ENCODE results near the gene OSR1.

DNA sequence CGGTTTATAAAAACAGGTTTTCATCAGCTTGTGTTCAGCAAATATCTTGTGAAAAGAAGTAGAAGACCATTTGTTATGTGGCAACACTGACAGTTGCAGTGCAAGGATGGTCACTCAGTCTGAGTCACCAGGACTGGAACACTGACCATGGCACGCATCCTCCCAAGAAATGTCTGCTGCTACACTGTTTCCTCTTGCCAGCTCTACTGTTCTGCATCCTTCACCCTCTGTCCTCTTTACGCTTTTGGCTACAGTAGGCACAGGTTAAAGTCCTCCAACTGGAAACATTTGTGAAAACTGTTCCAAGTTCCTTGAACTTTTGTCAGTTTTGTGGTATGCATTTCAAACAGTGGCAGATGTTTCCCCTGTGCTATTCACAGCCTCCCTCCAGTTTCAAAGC is 39.4 kb downstream of the OSR1 start:
- TF ChIP-seq, protein P1, sequence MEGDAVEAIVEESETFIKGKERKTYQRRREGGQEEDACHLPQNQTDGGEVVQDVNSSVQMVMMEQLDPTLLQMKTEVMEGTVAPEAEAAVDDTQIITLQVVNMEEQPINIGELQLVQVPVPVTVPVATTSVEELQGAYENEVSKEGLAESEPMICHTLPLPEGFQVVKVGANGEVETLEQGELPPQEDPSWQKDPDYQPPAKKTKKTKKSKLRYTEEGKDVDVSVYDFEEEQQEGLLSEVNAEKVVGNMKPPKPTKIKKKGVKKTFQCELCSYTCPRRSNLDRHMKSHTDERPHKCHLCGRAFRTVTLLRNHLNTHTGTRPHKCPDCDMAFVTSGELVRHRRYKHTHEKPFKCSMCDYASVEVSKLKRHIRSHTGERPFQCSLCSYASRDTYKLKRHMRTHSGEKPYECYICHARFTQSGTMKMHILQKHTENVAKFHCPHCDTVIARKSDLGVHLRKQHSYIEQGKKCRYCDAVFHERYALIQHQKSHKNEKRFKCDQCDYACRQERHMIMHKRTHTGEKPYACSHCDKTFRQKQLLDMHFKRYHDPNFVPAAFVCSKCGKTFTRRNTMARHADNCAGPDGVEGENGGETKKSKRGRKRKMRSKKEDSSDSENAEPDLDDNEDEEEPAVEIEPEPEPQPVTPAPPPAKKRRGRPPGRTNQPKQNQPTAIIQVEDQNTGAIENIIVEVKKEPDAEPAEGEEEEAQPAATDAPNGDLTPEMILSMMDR (IDR thresholded peaks at IDR 0.05 in 2 of 3, conservative IDR thresholded peaks at IDR 0.05 in 1 of 3; ENCODE audit: control insufficient read depth in 2 of 3, extremely low read depth in 1 of 3, insufficient read depth in 1 of 3, low read depth in 3 of 3, low read length in 3 of 3): no peak
- TF ChIP-seq FOXM1 (IDR thresholded peaks at IDR 0.05; ENCODE audit: low read depth, low read length) (no peak), EP300 (IDR thresholded peaks at IDR 0.05; ENCODE audit: borderline replicate concordance in 1 of 2, control insufficient read depth in 1 of 2, low read depth in 2 of 2, low read length in 2 of 2) (no peak), RAD21 (IDR thresholded peaks at IDR 0.05; ENCODE audit: insufficient read depth, low read depth, low read length) (no peak), SREBF2 (IDR thresholded peaks at IDR 0.05; ENCODE audit: low read length) (no peak), JUNB (IDR thresholded peaks at IDR 0.05) (no peak), HDGF (IDR thresholded peaks at IDR 0.05) (no peak), GABPA (IDR thresholded peaks at IDR 0.05; ENCODE audit: low read depth) (no peak)
- TF ChIP-seq, protein P2, sequence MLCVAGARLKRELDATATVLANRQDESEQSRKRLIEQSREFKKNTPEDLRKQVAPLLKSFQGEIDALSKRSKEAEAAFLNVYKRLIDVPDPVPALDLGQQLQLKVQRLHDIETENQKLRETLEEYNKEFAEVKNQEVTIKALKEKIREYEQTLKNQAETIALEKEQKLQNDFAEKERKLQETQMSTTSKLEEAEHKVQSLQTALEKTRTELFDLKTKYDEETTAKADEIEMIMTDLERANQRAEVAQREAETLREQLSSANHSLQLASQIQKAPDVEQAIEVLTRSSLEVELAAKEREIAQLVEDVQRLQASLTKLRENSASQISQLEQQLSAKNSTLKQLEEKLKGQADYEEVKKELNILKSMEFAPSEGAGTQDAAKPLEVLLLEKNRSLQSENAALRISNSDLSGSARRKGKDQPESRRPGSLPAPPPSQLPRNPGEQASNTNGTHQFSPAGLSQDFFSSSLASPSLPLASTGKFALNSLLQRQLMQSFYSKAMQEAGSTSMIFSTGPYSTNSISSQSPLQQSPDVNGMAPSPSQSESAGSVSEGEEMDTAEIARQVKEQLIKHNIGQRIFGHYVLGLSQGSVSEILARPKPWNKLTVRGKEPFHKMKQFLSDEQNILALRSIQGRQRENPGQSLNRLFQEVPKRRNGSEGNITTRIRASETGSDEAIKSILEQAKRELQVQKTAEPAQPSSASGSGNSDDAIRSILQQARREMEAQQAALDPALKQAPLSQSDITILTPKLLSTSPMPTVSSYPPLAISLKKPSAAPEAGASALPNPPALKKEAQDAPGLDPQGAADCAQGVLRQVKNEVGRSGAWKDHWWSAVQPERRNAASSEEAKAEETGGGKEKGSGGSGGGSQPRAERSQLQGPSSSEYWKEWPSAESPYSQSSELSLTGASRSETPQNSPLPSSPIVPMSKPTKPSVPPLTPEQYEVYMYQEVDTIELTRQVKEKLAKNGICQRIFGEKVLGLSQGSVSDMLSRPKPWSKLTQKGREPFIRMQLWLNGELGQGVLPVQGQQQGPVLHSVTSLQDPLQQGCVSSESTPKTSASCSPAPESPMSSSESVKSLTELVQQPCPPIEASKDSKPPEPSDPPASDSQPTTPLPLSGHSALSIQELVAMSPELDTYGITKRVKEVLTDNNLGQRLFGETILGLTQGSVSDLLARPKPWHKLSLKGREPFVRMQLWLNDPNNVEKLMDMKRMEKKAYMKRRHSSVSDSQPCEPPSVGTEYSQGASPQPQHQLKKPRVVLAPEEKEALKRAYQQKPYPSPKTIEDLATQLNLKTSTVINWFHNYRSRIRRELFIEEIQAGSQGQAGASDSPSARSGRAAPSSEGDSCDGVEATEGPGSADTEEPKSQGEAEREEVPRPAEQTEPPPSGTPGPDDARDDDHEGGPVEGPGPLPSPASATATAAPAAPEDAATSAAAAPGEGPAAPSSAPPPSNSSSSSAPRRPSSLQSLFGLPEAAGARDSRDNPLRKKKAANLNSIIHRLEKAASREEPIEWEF (IDR thresholded peaks at IDR 0.05; ENCODE audit: insufficient replicate concordance, low read depth, low read length): no peak
- TF ChIP-seq, protein P3, sequence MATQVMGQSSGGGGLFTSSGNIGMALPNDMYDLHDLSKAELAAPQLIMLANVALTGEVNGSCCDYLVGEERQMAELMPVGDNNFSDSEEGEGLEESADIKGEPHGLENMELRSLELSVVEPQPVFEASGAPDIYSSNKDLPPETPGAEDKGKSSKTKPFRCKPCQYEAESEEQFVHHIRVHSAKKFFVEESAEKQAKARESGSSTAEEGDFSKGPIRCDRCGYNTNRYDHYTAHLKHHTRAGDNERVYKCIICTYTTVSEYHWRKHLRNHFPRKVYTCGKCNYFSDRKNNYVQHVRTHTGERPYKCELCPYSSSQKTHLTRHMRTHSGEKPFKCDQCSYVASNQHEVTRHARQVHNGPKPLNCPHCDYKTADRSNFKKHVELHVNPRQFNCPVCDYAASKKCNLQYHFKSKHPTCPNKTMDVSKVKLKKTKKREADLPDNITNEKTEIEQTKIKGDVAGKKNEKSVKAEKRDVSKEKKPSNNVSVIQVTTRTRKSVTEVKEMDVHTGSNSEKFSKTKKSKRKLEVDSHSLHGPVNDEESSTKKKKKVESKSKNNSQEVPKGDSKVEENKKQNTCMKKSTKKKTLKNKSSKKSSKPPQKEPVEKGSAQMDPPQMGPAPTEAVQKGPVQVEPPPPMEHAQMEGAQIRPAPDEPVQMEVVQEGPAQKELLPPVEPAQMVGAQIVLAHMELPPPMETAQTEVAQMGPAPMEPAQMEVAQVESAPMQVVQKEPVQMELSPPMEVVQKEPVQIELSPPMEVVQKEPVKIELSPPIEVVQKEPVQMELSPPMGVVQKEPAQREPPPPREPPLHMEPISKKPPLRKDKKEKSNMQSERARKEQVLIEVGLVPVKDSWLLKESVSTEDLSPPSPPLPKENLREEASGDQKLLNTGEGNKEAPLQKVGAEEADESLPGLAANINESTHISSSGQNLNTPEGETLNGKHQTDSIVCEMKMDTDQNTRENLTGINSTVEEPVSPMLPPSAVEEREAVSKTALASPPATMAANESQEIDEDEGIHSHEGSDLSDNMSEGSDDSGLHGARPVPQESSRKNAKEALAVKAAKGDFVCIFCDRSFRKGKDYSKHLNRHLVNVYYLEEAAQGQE (IDR thresholded peaks at IDR 0.05; ENCODE audit: low read depth, low read length): no peak
- TF ChIP-seq, protein P4, sequence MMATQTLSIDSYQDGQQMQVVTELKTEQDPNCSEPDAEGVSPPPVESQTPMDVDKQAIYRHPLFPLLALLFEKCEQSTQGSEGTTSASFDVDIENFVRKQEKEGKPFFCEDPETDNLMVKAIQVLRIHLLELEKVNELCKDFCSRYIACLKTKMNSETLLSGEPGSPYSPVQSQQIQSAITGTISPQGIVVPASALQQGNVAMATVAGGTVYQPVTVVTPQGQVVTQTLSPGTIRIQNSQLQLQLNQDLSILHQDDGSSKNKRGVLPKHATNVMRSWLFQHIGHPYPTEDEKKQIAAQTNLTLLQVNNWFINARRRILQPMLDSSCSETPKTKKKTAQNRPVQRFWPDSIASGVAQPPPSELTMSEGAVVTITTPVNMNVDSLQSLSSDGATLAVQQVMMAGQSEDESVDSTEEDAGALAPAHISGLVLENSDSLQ (IDR thresholded peaks at IDR 0.05): no peak
